Middle frontal gyrus (tissue), 1 donor: ENCODE data around the gene SFTPB.
"Not testable (repeated sequence)": the region's sequence is repeated elsewhere in the genome, so short reads cannot be mapped to it uniquely, and the experiment has no call there.

Source experiments
- DNase-seq: peaks from one replicate; pipeline ENCODE4 v3.0.0-alpha.2; 2015; ENCODE audit warnings: low spot score; ENCODE audit errors: extremely low spot score

SFTPB gene

DNA sequence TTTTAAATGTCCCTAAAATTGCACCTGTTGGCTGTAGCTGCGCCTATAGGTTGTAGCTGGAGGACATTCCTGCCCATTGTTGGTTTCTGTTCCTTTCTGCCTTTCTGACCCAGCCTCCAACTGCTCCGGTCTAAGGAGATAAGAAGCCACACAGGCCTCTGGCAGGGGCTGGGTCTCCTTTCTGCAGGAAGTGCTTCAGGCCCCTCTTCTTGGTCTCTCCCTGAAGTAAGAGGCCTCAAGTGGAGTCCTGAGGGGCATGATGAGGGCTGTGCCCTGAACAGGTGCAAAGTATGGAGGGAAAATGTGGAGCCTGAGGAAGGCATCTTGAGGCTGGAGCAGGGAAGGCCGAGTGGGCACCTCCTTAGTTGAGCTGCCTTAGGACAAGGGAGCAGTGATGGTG lies 10.4 kb upstream of the SFTPB start:
- DNase-seq = no peak

DNA sequence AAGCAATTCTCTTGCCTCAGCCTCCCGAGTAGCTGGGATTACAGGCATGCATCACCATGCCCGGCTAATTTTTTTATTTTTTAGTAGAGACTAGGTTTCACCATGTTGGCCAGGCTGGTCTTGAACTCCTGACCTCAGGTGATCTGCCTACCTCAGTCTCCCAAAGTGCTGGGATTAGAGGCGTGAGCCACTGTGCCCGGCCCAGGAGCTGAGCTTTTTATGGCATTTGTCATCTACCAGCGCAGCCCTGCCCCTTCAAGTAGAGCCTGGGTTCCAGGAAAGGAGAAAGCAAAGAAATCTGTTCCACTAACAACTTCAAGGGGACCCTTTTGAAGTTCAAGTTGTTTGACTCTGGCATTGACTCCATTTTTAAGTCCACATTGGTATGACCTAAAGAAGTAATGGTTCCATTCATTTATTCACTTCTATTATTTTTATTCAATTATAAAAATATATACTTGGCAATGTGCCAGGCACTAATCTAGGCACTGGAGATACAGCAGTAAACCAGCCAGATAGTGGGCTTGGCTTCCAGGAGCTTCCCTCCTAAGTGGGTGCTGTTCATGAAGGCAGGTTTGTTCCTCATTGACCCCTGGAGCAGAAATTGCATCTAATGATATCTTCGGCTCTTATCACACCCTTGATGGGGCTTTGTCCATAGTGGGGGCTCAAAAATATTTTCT lies 8.0 kb upstream of the SFTPB start:
- DNase-seq = no peak

DNA sequence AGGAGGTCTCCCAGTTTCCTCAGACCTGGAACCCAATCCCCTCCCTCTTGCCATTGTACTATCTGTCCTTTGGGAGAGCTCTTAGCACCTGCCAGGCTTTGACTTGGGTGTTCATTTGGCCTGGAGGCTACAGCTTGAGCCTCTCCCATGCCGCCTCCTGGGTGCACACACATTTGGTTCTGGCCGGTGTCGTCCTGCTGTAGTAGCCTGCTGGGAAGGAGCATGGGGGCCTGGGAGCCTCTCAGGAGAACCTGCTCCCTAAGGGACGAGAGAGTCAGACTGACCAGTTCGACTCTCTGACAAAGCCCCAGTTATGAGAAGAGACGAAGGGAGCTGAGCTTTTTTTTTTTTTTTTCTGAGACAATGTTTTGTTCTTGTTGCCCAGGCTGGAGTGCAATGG lies 7.4 kb upstream of the SFTPB start:
- DNase-seq = no peak

DNA sequence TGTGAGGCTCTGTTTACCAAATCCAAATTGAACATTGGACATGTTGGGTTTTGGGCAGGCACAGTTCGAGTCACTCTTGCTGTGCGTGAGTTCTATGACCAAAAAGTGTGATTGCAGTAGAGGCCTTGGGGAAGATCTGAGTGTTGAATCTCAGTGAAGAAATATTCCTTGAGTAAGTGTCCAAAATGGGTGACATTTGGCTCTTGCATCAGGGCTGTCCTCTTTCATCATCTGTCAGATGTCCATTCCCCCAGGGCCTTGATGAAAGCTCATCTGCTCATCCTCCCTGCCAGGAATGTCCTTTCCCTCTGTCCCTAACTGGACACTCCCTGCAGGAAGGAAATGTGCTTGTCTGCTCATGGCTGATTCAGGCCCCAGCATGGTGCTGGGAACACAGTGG lies 6.4 kb upstream of the SFTPB start:
- DNase-seq = no peak

DNA sequence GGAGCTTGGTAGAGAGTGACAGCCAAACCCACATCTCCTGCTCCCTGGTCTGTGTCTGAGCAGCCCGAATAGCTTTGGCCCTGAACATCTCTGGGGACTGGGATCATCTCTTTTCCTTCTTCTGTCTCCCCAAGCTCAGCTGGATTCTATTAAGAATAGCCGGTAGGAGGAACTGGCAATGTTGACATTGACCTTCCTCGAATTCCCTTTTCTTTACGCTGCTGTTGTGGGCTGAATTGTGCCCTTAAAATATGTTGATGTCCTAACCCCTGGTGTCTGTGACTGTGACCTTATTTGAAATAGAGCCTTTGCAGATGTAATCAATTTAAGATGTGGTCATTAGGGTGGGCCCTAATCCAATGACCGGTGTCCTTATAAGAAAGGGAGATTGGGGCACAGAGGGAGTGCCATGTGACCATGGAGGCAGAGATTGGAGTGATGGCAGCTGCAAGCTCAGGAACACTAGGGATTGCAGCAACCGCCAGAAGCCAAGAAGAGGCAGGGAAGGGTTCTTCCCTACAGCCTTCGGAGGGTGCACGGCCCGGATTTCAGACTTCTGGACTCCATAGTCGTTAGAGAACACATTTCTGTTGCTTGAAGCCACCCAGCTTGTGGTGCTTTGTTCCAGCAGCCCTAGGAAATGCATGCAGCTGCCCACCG lies 5.8 kb upstream of the SFTPB start:
- DNase-seq = no peak

DNA sequence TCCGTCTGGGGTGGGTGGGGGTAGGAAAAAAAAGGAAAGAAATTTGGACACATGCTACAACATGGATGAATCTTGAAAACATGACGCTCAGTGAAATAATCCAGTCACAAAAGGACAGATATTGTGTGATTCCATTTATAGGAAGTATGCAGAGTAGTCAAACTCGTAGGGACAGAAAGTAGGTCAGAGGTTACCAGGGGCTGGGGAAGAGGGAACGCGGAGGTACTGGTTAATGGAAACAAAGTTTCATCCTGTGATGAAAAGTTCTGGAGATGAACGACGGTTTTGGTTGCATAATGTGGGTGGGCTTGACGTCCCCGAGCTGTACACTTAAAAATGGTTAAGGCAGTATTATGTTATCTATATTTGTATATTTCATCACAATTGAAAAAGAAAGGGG lies 4.5 kb upstream of the SFTPB start:
- DNase-seq = no peak

DNA sequence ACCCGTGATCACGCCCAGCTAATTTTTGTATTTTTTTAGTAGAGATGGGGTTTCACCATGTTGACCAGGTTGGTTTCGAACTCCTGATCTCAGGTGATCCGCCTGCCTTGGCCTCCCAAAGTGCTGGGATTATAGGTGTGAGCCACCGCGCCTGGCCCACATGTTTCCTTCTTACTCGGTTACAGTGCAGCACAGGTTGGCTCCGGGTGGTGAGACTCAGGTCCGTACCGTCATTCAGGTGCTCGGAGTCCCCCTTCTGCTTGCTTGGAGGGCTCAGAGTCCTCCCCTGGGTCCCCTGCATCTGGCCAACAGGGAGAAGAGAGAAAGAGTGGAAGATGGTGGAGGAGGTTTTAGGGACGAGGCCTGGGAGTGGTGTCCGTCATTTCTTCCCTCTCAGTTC lies 2.4 kb upstream of the SFTPB start:
- not testable (repeated sequence) for DNase-seq

DNA sequence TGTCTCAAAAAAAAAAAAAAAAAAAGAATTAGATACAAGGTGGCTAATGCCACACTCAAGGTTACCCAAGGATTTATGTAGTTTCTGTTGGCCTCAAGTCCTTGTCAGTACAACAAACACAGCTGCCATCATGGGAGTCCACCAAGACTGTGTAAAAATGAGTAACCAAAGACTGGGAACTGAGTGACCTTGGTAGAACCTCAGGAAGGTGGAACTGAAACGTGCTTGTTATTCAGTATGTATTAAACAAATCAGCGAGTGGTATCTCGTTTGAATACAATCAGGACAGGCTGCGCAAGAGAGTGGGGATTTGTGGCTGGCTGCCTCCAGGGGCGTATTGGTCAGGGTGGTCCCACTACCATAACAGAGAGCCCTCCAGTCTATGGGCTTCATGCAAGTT lies 1.6 kb upstream of the SFTPB start:
- DNase-seq = no peak

DNA sequence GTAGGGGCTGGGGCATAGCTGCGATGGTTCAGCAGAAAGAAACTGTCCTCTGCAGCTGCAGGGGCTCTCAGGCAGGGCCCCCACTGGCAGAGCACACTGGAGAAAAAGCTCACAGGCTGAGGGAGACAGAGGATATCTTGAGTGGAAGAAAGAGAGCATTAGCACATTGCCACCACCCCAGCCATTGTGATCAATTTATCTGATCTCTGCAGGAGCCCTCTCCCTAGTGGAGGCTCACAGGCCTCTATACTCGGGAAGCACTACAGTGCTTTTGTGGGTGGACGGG lies 801 bp upstream of the SFTPB start:
- DNase-seq = no peak

DNA sequence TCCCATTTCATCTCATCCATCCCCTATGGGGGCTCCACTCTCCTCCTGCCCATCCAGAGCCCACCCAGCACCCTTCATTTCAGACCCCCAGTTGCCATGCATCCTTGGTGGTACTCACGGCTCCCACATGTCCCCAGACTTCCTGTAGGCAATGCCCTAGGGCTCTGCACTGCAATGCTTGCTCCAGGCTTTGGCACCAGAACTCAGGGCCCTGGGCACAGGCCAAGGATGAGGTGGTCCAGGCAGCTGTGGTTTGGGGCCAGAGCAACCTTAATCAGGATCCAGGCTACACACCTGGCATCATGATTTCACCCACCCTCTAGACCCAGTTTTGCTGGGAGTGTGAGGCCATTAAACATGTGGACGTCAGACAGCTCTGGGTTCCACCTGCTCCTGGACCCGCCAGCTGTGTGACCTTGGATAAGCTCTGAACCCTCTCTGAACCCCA lies 414 bp downstream of the SFTPB start:
- no peak for DNase-seq

DNA sequence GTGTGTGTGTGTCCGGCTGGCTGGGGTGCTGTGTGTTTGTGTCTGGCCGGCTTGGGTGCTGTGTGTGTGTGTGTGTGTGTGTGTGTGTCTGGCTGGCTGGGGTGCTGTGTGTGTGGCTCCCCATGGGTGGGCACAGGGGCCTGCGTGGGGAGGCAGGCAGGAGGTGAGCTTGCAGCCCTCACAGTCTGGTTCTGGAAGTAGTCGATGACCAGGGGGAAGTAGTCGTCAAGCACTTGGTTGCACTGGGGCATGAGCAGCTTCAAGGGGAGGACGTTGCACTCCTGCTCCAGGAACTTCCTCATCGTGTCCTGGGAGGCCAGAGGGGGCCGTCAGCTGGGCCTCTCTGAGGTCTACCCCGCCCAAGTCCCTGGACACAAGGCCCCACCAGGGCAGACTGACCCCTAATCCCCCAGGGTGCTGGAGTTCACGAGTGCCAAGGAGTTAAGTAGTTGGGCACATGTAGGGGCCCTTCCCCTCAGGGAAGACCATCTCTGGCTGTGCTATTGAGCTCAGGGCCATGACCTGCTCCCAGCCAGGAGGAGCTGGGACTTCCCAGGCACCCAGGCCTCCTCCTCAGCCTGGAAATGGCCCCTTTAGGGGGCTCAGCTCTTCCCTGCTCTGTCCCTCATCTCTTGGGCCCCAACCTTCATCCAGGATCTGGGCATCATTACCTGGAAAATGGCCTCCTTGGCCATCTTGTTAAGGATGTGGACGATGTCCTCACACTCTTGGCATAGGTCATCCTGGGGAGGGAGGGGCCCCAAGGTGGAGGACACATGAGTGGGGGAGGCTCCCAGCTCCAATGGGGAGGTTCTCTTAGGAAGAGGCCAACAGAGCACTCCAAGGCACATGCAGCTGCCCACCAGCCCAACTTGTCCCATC lies 1.3 kb downstream of the SFTPB start:
- DNase-seq = no peak

DNA sequence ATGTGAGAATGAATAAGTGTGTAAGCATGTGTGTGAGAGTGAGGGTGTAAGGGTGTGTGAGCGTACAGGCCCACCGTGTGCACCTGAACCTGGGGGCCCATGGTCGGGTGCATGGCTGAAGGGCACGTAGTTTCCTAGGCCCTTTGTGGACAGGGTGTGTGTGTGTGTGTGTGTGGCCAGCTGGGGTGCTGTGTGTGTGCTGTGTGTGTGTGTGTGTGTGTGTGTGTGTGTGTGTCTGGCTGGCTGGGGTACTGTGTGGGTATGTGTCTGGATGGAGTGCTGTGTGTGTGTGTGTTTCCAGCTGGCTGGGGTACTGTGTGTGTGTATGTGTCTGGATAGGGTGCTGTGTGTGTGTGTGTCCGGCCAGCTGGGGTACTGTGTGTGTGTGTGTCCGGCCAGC lies 2.0 kb downstream of the SFTPB start:
- DNase-seq = no peak

DNA sequence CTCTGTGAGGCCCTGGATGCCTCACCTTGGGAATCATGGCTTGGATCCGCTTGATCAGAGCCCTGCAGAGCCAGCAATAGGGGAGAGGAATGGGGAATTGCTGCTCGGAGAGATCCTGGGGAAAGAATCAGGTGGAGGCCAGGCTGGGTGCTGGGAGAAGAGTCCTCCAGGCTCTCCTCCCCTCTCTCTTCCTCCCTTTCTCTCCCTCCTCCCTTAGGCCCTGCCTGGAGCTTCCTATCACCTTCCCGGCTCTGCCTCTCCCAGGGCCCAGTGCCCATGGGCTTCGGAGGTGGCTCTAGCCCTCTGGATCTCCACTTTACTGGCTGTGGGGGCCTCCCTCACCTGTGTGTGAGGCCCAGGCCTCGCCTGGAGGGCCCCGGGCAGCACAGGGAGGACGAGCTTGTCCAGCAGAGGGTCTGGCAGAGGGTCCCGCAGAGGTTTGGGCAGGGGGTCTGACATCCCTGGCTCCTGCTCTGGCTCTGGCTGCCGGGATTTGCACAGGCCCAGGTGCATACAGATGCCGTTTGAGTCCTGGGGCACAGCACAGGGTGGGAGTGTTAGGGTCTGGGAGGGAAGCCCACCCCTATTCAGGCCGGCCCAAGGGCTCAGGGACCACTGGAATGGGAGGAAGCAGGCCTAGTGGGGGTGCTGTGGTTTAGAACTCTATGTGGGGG lies 2.6 kb downstream of the SFTPB start:
- DNase-seq = no peak

DNA sequence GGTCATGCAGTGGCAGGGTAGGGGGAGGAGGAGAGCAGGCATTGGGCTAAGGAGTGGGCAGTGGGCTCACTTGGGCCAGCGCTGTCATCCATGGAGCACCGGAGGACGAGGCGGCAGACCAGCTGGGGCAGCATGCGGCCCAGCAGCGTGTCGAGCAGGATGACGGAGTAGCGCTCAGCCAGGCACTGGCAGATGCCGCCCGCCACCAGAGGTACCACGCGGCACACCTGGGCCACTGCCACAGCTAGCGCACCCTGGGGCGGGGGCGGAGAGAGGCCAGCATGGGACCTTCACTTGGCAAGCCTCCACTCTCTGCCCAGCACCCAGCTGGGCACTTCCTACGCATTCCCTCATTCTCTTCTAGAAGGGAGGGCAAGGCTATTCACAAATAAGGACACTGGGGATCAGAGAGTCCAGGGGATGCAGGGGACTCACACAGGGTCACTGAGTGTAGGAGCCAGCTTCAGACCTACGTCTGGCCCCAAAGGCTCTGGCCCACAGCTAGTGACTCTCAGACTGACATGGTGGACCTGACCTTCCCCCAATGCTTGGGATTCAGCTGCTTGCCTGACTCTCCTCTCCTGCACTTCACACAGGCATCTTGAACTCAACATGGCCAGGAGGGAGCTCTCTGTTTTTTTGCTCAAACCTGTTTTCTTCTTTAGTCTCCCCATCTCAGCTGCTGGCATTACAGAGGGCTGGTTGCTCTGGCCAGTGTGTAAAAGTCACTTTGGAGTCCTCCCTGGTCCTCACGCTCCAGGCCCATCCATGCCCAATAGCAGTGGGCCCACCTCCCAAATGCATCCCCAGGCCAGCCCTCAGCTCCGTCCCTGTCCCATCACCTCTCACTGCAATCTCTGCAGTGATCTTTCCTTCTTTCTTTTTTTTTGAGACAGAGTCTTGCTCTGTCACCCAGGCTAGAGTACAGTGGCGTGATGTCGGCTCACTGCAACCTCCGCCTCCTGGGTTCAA lies 4.1 kb downstream of the SFTPB start:
- DNase-seq = no peak

DNA sequence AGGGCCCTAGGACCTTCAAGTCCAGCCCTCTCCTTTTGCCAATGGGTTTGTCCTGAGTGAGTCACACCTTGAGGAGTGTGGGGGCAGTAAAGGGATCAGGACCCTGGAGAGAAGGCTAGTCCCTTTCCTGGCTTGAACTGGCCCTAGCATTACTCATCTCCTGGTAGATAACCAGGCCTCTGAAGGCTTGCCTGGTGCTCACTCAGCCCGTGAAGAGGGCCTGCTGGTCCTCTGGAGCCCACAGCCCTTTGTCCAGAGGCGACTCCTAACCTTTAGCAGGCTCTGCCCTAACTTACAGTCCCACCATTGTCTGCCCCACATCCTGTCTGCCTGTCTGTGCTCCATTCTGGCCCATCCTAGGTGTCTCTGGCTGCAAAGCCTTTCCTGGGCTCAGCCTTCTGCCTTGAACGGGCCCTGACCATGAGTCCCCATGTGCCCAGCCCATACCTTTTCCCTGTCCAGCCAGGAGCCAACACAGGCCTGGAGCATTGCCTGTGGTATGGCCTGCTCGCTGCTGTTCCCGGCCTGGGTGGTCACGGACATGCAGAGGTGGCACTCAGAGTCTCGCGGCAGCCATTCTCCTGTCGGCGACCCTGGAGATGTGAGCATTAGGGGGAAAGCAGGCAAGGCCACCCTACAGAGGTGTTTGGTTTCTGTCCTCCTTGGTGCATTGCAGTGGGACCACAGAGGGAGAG lies 5.0 kb downstream of the SFTPB start:
- DNase-seq = no peak

DNA sequence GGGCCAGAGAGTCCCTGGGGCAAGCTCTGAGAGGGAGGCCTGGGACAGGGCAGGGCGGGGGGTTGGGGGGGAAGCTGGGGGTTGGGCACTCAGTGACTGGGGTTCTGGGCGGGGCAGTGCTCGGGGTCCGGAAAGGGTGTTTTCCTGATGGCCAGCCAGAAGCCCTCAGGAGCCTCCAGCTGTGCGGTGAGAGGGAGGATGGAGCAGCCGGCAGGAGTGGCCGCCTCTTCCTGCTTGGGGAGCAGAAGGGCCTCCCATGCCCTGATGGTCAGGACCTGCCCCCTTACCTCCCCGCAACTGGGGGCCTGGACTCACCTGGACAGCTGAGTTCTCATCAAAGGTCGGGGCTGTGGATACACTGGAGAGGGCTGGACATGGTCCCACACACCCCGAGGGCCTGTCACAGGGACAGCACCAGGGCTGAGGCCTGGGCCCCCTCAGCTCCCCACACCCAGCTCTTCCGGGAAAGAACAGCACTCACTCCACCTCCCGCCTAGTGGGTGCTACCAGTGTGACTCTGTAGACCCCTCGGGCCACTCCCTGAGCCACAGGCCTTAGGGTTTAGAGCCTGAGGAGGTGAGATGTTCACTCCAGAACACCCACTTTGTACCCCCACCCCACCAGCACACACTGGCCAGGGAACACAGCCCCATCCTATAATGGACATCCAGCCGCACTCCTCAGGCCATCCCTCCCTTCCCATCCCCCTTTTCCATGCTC lies 6.7 kb downstream of the SFTPB start:
- DNase-seq = no peak

DNA sequence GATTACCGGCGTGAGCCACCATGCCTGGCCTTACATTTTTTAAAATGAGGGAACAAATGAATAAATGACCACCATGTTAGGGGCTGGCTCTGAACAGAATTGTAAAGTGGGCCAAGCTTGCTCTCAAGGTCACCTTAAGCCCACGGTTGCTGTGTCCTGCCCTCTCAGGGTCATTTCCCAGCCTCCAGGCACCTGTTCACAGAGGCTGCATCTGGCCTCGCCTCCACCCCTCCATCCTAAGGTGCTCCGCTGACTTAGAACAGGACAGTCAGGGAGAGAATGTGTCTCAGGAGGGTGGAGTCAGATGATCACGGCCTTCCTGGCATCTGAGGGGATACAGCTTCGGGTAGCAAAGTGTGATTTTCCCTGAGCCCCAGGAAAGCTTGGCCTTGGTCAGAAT lies 7.3 kb downstream of the SFTPB start:
- no peak for DNase-seq

DNA sequence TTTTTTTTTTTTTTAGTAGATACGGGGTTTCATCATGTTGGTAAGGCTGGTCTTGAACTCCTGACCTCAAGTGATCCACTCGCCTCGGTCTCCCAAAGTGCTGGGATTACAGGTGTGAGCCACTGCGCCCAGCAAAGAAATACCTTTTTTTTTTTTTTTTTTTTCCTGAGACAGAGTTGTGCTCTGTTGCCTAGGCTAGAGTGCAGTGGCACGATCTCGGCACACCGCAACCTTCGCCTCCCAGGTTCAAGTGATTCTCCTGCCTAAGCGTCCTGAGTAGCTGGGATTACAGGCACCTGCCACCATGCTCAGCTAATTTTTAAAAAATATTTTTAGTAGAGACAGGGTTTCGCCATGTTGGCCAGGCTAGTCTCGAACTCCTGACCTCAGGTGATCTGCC lies 7.7 kb downstream of the SFTPB start:
- not testable (repeated sequence) for DNase-seq

DNA sequence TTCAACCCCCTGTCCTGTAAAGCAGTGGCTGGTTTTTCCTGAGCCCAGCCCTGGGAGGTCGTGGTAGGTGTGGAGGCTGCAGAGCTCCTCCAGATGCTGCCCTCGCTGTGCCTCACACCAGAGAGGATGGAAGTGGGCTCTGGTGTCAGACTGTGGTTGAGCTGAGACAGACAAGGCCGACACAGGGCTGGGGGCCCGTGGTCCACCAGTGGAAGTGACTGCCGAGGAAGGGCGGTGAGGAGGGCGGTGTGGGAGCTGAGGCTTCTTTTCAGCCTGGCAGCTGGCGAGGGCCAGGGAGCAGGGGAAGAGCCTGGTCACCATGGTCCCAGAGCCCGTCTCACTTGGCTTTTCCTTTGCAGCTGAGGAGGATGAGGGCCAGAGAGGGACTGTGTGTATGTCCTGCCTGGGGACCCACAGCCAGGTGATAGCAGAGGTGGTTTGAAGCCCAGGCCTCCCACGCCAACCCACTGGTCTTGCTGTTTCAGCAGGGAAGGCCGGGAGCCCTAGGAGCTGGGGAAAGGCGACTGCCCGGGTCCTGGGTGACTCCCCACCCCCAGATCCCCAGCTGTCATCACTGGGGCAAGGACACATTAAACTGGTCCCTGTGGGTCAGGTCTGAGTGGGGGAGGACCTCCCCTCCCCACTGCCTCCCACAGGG lies 8.5 kb downstream of the SFTPB start:
- no peak for DNase-seq
